Testis (tissue), 2 donors: ENCODE data around the gene TATDN2.

Experiments
- CTCF ChIP-seq, 3 experiments: fragments of 450-650 bp in 2 of 3; fragments of 200-600 bp in 1 of 3; sonication (generic) in 1 of 3; IDR thresholded peaks; one replicate each; pipeline ENCODE4 v1.5.1; 2016 to 2019; ENCODE audit warnings: antibody characterized with exemption in 3 of 3, mild to moderate bottlenecking in 2 of 3, moderate library complexity in 1 of 3
- POLR2A ChIP-seq: fragments of 450-650 bp; IDR thresholded peaks from one replicate; pipeline ENCODE4 v1.6.1; 2017; ENCODE audit warnings: antibody characterized with exemption, mild to moderate bottlenecking, moderate library complexity

GRCh38 chr3:10292505-10293419 is 44.5 kb downstream of the TATDN2 start, which contains the start of gene GHRL:
- TF ChIP-seq CTCF (IDR thresholded peaks at IDR 0.05) (no peak), POLR2A (no peak)
